Muscle layer of colon (tissue), 2 donors: Measurements from ENCODE around the gene RALY.

Experiments used
- H3K27ac ChIP-seq: one replicate; pipeline ENCODE4 v1.7.0; 2013; ENCODE audit warnings: low read depth, mild to moderate bottlenecking, low read length, moderate library complexity
- H3K27me3 ChIP-seq, 2 donors: one replicate each; pipeline ENCODE4 v1.7.0; 2013; ENCODE audit warnings: low read length in 2 of 2, mild to moderate bottlenecking in 2 of 2; ENCODE audit not compliant: insufficient read depth in 2 of 2, control insufficient read depth in 1 of 2
- H3K36me3 ChIP-seq: one replicate; pipeline ENCODE4 v1.7.0; 2013; ENCODE audit warnings: mild to moderate bottlenecking, low read length; ENCODE audit not compliant: insufficient read depth
- H3K4me1 ChIP-seq: one replicate; pipeline ENCODE4 v1.7.0; 2013; ENCODE audit warnings: mild to moderate bottlenecking, low read length; ENCODE audit not compliant: insufficient read depth
- H3K4me3 ChIP-seq, 2 donors: one replicate each; pipeline ENCODE4 v1.7.0; 2013; ENCODE audit warnings: low read length in 2 of 2, low read depth in 1 of 2, mild to moderate bottlenecking in 1 of 2, moderate library complexity in 1 of 2
- H3K9ac ChIP-seq: one replicate; pipeline ENCODE4 v1.7.0; 2013; ENCODE audit warnings: low read length
- H3K9me3 ChIP-seq: one replicate; pipeline ENCODE4 v1.7.0; 2013; ENCODE audit warnings: mild to moderate bottlenecking, low read length
- donor health status: abdominal sarcoma.
- donor health status: Adenocarcinoma of cecum.

Gene RALY

GRCh38 chr20:34070079-34070439 is 76.3 kb downstream of the RALY start:
- H3K27me3 ChIP-seq, result no peaks in the 10 kb centered on the region
- no peaks in the 10 kb centered on the region for H3K9me3 ChIP-seq
- no peak overlapping the region for H3K4me3 ChIP-seq
- H3K27ac ChIP-seq, result no peak overlapping the region
- peaks cover 19% of the 10 kb centered on the region for H3K36me3 ChIP-seq
- peaks cover 30% of the 10 kb centered on the region for H3K4me1 ChIP-seq
- H3K9ac ChIP-seq, result no peak overlapping the region

DNA sequence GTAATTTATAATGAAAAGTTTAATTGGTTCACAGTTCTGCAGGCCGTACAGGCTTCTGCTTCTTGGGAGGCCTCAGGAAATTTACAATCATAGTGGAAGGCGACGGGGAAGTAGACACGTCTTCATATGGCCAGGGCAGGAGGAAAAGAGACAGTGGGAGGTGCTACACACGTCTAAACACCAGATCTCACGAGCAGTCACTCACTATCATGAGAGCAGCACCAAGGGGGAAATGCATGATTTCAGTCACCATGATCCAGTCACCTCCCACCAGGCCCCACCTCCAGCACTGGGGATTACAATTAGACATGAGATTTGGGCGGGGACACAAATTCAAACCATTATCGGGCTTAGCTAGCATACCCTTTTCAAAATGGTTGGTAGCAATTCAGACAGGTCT is 77.1 kb downstream of the RALY start:
- H3K27ac ChIP-seq, result no peak overlapping the region
- H3K4me1 ChIP-seq, result peaks cover 22% of the 10 kb centered on the region

GRCh38 chr20:34072076-34072475 is 78.4 kb downstream of the RALY start:
- Histone ChIP-seq H3K27ac (no peak overlapping the region), H3K9me3 (no peaks in the 10 kb centered on the region), H3K27me3 (no peaks in the 10 kb centered on the region), H3K4me1 (peaks cover 14% of the 10 kb centered on the region), H3K4me3 (no peak overlapping the region), H3K9ac (no peak overlapping the region), H3K36me3 (peaks cover 33% of the 10 kb centered on the region)

More for the DNA sequence above, 77.1 kb downstream of the RALY start:
- Histone ChIP-seq H3K9ac (no peak overlapping the region), H3K27me3 (no peaks in the 10 kb centered on the region), H3K36me3 (peaks cover 25% of the 10 kb centered on the region), H3K4me3 (no peak overlapping the region), H3K9me3 (no peaks in the 10 kb centered on the region)

DNA sequence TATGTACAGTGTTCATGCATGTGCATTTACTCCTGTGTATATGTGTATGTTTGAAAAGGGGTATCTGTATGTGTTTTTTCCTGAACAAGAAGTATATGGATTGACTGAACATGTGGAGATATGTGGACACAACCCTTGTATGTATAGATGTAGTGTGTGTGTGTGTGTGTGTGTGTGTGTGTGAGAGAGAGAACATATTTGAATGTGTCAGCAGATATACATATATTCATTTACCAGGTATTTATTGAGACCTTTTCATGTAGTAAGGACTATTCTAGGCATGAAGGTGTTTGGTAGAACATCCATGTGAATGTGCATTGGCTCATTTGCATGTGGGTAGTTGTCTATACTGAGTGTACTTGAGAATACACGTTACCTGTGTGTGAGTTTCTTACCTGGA is 79.1 kb downstream of the RALY start:
- no peak overlapping the region for H3K9ac ChIP-seq
- H3K9me3 ChIP-seq, result no peaks in the 10 kb centered on the region
- peaks cover 40% of the 10 kb centered on the region for H3K36me3 ChIP-seq
- H3K27me3 ChIP-seq, result no peaks in the 10 kb centered on the region
- no peak overlapping the region for H3K27ac ChIP-seq
- peaks cover 14% of the 10 kb centered on the region for H3K4me1 ChIP-seq
- H3K4me3 ChIP-seq, result no peak overlapping the region

DNA sequence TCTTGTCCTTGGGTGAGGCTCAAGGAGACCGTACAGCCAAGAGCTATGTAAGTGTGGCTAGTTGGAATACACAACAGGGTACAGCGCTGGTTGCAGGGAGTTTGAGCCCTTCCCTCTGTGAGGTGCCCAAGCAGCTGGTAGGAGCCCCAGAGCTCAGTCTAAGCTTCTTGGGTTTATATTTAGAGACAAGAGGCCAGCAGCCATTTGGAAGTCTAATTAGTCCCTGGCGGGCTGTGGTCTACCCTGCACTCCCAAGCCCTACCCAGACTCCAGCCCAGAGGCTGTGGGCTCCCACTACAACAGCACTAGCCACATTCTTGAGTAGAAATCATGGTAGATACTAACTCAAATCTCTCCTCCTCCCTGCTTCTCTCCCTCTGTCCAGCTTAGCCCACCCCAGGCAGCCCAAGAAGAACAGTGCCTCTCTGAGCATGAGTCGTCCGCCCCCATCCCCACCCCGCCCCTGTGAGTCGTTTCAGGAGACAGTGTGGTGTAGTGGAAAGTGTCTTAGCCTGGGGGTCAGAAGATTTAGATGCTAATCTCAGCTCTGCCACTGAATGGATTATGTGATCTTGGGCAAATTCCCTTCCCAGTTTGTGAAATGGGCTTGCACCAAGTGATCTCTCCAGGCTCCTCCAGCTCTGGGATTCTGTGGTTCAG is 80.5 kb downstream of the RALY start:
- no peak overlapping the region for H3K4me3 ChIP-seq
- peaks cover 54% of the 10 kb centered on the region for H3K36me3 ChIP-seq
- H3K4me1 ChIP-seq, result peaks cover 7% of the 10 kb centered on the region
- H3K9me3 ChIP-seq, result no peaks in the 10 kb centered on the region
- H3K9ac ChIP-seq, result no peak overlapping the region
- no peaks in the 10 kb centered on the region for H3K27me3 ChIP-seq
- H3K27ac ChIP-seq, result no peak overlapping the region

- Histone ChIP-seq H3K27ac (no peak overlapping the region), H3K4me3 (no peak overlapping the region), H3K9me3 (no peaks in the 10 kb centered on the region), H3K27me3 (no peaks in the 10 kb centered on the region), H3K36me3 (peaks cover 65% of the 10 kb centered on the region), H3K4me1 (no peaks in the 10 kb centered on the region), H3K9ac (no peak overlapping the region)
Measured at GRCh38 chr20:34075647-34076046, 81.9 kb downstream of the RALY start.

DNA sequence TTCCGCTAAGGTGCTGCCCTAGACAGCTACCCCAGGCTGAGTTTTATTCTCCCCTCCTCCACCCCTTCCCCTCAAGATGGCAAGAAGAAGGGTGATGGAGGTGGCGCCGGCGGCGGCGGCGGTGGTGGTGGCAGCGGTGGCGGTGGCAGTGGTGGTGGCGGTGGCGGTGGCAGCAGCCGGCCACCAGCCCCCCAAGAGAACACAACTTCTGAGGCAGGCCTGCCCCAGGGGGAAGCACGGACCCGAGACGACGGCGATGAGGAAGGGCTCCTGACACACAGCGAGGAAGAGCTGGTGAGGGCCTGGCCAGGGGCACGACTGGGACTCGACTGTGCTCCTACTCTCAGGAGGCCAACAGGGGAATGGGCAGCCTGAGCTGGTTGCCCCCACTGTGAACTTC is 83.2 kb downstream of the RALY start:
- no peak overlapping the region for H3K9ac ChIP-seq
- H3K9me3 ChIP-seq, result no peaks in the 10 kb centered on the region
- H3K4me3 ChIP-seq, result no peak overlapping the region
- H3K27ac ChIP-seq, result no peak overlapping the region
- H3K36me3 ChIP-seq, result peaks cover 78% of the 10 kb centered on the region
- H3K27me3 ChIP-seq, result no peaks in the 10 kb centered on the region
- no peaks in the 10 kb centered on the region for H3K4me1 ChIP-seq

GRCh38 chr20:34078540-34078939 is 84.8 kb downstream of the RALY start:
- Histone ChIP-seq H3K4me3 (no peak overlapping the region), H3K27me3 (no peaks in the 10 kb centered on the region), H3K4me1 (peaks cover 16% of the 10 kb centered on the region), H3K36me3 (peaks cover 73% of the 10 kb centered on the region), H3K9ac (no peak overlapping the region), H3K9me3 (no peaks in the 10 kb centered on the region), H3K27ac (no peak overlapping the region)

DNA sequence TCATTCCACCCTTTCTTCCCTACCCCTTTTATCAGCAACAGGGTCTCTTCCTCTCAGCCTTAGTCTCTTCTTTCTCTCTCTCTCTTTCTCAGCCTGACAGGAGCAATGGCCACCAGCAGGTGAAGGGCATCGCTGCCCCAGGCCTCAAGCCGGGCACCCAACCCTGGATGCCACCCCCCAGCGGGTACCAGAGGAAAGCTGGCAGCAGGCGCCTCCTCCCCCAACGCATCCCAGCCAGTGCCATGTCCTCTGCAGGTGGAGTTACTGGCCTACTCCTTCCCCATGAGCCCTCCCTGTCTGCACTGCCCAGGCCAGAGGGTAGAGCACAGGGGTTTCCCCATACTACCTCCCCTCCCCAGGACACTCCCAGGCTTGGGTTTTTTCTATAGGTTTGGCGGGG is 86.1 kb downstream of the RALY start:
- H3K27me3 ChIP-seq, result no peaks in the 10 kb centered on the region
- H3K27ac ChIP-seq, result no peak overlapping the region
- H3K36me3 ChIP-seq, result peaks cover 64% of the 10 kb centered on the region
- H3K4me3 ChIP-seq, result no peak overlapping the region
- H3K9me3 ChIP-seq, result no peaks in the 10 kb centered on the region
- peaks cover 22% of the 10 kb centered on the region for H3K4me1 ChIP-seq
- H3K9ac ChIP-seq, result no peak overlapping the region

DNA sequence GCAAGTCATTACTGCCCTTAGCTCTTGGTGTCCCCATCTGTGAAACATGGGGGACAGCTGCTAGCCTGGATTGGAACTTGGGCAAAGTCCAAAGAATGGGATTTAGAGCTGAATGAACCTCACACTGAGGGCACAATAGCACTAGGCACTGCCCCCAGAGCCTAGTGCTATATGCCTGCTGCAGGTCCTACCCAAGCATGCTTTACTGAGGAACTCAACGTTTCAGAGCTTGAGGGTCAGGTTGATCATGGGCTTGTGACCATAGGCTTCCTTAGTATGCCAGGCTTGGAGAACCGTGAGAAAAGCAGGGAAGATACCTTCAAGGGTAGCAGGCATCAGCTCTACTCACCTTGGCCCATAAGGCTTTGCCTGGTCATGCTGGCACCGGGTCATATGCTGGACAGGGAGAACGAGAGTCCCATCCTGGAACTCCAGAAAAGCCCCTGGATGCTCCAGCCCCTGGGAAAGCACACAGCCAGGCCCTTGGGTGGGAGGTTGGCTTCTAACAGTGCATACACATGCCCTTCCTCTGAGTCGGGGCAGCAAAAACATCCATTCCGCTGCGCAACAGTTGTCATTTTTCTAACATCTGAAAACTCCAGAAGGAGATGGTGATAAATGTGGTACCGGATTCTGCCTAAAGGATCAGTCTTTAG is 88.6 kb downstream of the RALY start:
- Histone ChIP-seq H3K27ac (peak overlapping the region; percentile 17), H3K4me3 (no peak overlapping the region), H3K9me3 (no peaks in the 10 kb centered on the region), H3K9ac (no peak overlapping the region), H3K36me3 (peaks cover 58% of the 10 kb centered on the region), H3K27me3 (no peaks in the 10 kb centered on the region), H3K4me1 (peaks cover 22% of the 10 kb centered on the region)

- Histone ChIP-seq H3K9me3 (no peaks in the 10 kb centered on the region), H3K27me3 (no peaks in the 10 kb centered on the region), H3K36me3 (peaks cover 56% of the 10 kb centered on the region), H3K27ac (peak overlapping the region; percentile 17), H3K9ac (no peak overlapping the region), H3K4me1 (peaks cover 22% of the 10 kb centered on the region), H3K4me3 (no peak overlapping the region)
Measured at GRCh38 chr20:34083137-34083536, 89.4 kb downstream of the RALY start.

- Histone ChIP-seq H3K36me3 (peaks cover 56% of the 10 kb centered on the region), H3K9me3 (no peaks in the 10 kb centered on the region), H3K4me1 (peaks cover 22% of the 10 kb centered on the region), H3K27ac (no peak overlapping the region), H3K27me3 (no peaks in the 10 kb centered on the region), H3K4me3 (no peak overlapping the region), H3K9ac (no peak overlapping the region)
Measured at GRCh38 chr20:34083781-34084180, 90.1 kb downstream of the RALY start.
